Breast epithelium (tissue), 3 donors: ENCODE results near the gene GADD45A.

Source experiments
- POLR2A ChIP-seq: fragments of 450-650 bp; IDR thresholded peaks from one replicate; pipeline ENCODE4 v1.6.1; 2016; ENCODE audit warnings: antibody characterized with exemption, mild to moderate bottlenecking, moderate library complexity
- TF ChIP-seq, protein P1 (sequence below), 3 donors: fragments of 450-650 bp; IDR thresholded peaks; one replicate each; pipeline ENCODE4 v1.5.1; 2016 to 2017; ENCODE audit warnings: antibody characterized with exemption in 3 of 3, mild to moderate bottlenecking in 3 of 3, moderate library complexity in 3 of 3

- TF ChIP-seq, protein P1, sequence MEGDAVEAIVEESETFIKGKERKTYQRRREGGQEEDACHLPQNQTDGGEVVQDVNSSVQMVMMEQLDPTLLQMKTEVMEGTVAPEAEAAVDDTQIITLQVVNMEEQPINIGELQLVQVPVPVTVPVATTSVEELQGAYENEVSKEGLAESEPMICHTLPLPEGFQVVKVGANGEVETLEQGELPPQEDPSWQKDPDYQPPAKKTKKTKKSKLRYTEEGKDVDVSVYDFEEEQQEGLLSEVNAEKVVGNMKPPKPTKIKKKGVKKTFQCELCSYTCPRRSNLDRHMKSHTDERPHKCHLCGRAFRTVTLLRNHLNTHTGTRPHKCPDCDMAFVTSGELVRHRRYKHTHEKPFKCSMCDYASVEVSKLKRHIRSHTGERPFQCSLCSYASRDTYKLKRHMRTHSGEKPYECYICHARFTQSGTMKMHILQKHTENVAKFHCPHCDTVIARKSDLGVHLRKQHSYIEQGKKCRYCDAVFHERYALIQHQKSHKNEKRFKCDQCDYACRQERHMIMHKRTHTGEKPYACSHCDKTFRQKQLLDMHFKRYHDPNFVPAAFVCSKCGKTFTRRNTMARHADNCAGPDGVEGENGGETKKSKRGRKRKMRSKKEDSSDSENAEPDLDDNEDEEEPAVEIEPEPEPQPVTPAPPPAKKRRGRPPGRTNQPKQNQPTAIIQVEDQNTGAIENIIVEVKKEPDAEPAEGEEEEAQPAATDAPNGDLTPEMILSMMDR (IDR thresholded peaks at IDR 0.05): no peak
- no peak for TF ChIP-seq POLR2A
These were observed 47.8 kb downstream of the GADD45A start for GRCh38 chr1:67732750-67733151.
